OCI-LY3 (cell line): ENCODE results near the gene OR5L1.

Experiments used
- EZH2phosphoT487 ChIP-seq: fragments of 200-600 bp; shearing (Covaris generic); IDR thresholded peaks from 2 replicates; pipeline ENCODE4 v1.6.1; 2018; ENCODE audit warnings: antibody characterized with exemption, mixed run types, low read depth
- TF ChIP-seq, protein P1 (sequence below): fragments of 200-600, 300-600 bp; sonication (generic); IDR thresholded peaks from 2 replicates; pipeline ENCODE4 v1.5.1; 2014; ENCODE audit warnings: antibody characterized with exemption, low read length, low read depth

DNA sequence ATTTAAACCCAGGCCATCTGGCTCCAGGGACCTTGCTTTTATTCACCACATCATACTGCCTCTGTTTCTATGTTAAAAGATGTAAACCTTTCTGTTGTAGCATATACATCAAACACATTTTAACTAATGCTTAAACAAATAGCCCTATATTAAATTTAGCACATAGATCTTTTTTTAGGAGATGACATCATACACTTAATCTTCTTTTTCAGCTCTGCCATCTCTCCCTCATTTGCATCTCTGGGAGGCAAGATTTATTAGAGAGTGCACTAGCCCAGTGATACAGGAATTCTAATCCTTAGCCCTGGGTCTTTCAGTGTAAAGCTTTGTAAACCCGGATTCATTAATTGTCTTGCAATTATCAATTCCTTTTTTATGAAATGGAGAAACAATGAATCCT lies 41.0 kb downstream of the OR5L1 start:
- TF ChIP-seq, protein P1, sequence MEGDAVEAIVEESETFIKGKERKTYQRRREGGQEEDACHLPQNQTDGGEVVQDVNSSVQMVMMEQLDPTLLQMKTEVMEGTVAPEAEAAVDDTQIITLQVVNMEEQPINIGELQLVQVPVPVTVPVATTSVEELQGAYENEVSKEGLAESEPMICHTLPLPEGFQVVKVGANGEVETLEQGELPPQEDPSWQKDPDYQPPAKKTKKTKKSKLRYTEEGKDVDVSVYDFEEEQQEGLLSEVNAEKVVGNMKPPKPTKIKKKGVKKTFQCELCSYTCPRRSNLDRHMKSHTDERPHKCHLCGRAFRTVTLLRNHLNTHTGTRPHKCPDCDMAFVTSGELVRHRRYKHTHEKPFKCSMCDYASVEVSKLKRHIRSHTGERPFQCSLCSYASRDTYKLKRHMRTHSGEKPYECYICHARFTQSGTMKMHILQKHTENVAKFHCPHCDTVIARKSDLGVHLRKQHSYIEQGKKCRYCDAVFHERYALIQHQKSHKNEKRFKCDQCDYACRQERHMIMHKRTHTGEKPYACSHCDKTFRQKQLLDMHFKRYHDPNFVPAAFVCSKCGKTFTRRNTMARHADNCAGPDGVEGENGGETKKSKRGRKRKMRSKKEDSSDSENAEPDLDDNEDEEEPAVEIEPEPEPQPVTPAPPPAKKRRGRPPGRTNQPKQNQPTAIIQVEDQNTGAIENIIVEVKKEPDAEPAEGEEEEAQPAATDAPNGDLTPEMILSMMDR, result no peak
- no peak for TF ChIP-seq EZH2phosphoT487
